Left lung (tissue), 10 donors: ENCODE data around the gene ABCB11. TPM values are rescaled to one million over a fixed set of nuclear protein-coding genes. Genes with fewer than 3 reads are reported as not detected.

ENCODE experiments used
- ATAC-seq: fragments of 200-7000 bp; cut with Tn5 transposase; one replicate; pipeline ENCODE4 v1.9.1; 2020; ENCODE audit warnings: moderate library complexity
- DNase-seq, 4 donors: peaks; one replicate each; pipeline ENCODE4 v3.0.0-alpha.2; 2013 to 2020
- H3K27ac ChIP-seq, 2 donors: fragments of 200-600 bp; sonication (generic) in 1 of 2; one replicate each; pipeline versions ENCODE4 v1.5.0 to v1.8.0; 2020 to 2021
- H3K27me3 ChIP-seq, 2 donors: fragments of 200-600 bp; sonication (generic) in 1 of 2; one replicate each; pipeline versions ENCODE4 v1.5.0 to v1.8.0; 2020 to 2021
- H3K36me3 ChIP-seq, 2 donors: fragments of 200-600 bp; sonication (generic) in 1 of 2; one replicate each; pipeline versions ENCODE4 v1.5.0 to v1.8.0; 2020 to 2021
- H3K4me1 ChIP-seq, 2 donors: fragments of 200-600 bp; one replicate each; pipeline ENCODE4 v1.8.0; 2021
- H3K4me3 ChIP-seq, 2 donors: fragments of 200-600 bp; sonication (generic) in 1 of 2; one replicate each; pipeline versions ENCODE4 v1.5.0 to v1.8.0; 2020 to 2021; ENCODE audit warnings: mild to moderate bottlenecking in 1 of 2
- H3K9me3 ChIP-seq, 2 donors: fragments of 200-600 bp; sonication (generic) in 1 of 2; one replicate each; pipeline versions ENCODE4 v1.5.0 to v1.8.0; 2020 to 2021
- CTCF ChIP-seq, 2 donors: fragments of 200-600 bp; sonication (generic) in 1 of 2; IDR thresholded peaks; one replicate each; pipeline versions ENCODE4 v1.5.0 to v1.8.0; 2021; ENCODE audit warnings: antibody characterized with exemption in 2 of 2
- intact Hi-C, 2 donors: fragments of 100-400 bp; cut with DNase I; formaldehyde crosslinking; loops; one replicate each; pipeline versions ENCODE4 v1.11.2 to v1.14.2; 2022
- polyA plus RNA-seq, 6 donors: library from polyadenylated mRNA; unstranded; fragments of 120-200 nt; gene quantifications; one replicate each; pipeline ENCODE4 v1.2.1, GENCODE V29; 2013; ENCODE audit not compliant: insufficient read length in 6 of 6
- total RNA-seq, 2 donors: library from RNA; stranded (reverse); fragmentation: NEBNext Ultra II Directional; extraction: Animal tissue kit (Norgen Biotek cat#: 25700); gene quantifications; one replicate each; pipeline ENCODE4 v1.2.1, GENCODE V29; 2021
- donor health status: DM: no; HTN: yes; CAD: no.
- donor health status: DM: no; HTN: no; CAD: no.

Gene ABCB11
- total and polyA plus RNA-seq, 8 donors = 0.02 to 0.23 (median 0.08) TPM; not detected in 1

GRCh38 chr2:168896783-168897182 lies 134.3 kb downstream of the ABCB11 start:
- H3K4me1 ChIP-seq = no peaks in the 10 kb centered on the region

GRCh38 chr2:168895771-168896170 lies 135.4 kb downstream of the ABCB11 start:
- DNase-seq (no peak), ATAC-seq (no peak)
- no peak overlapping the region for H3K27ac ChIP-seq
- H3K27me3 ChIP-seq = no peaks in the 10 kb centered on the region
- no peak for TF ChIP-seq CTCF (IDR thresholded peaks at IDR 0.05)
- no peaks in the 10 kb centered on the region for H3K9me3 ChIP-seq
- no peak overlapping the region for H3K4me3 ChIP-seq
- peaks cover 0 to 2% of the 10 kb centered on the region in 2 donors for H3K4me1 ChIP-seq
- no peaks in the 10 kb centered on the region for H3K36me3 ChIP-seq
- intact Hi-C loops = no loop called here

More at GRCh38 chr2:168896783-168897182, 134.3 kb downstream of the ABCB11 start:
- no peak for TF ChIP-seq CTCF (IDR thresholded peaks at IDR 0.05)
- no peak for DNase-seq
- no peaks in the 10 kb centered on the region for H3K27me3 ChIP-seq
- intact Hi-C loops = no loop called here
- ATAC-seq = no peak
- no peaks in the 10 kb centered on the region for H3K36me3 ChIP-seq
- no peak overlapping the region for H3K4me3 ChIP-seq
- H3K9me3 ChIP-seq = no peaks in the 10 kb centered on the region
- H3K27ac ChIP-seq = no peak overlapping the region

- Histone ChIP-seq H3K4me1 (peaks cover 0 to 12% of the 10 kb centered on the region in 2 donors), H3K27me3 (no peaks in the 10 kb centered on the region), H3K9me3 (no peaks in the 10 kb centered on the region), H3K36me3 (no peaks in the 10 kb centered on the region), H3K27ac (no peak overlapping the region), H3K4me3 (no peak overlapping the region)
- no peak for ATAC-seq
- DNase-seq = no peak
- TF ChIP-seq CTCF (IDR thresholded peaks at IDR 0.05) = no peak
- intact Hi-C loops = no loop called here
These were observed 136.4 kb downstream of the ABCB11 start for GRCh38 chr2:168894720-168895119.

GRCh38 chr2:168894101-168894500 lies 137.0 kb downstream of the ABCB11 start:
- DNase-seq = no peak
- Histone ChIP-seq H3K27ac (no peak overlapping the region), H3K4me1 (peaks cover 0 to 16% of the 10 kb centered on the region in 2 donors), H3K27me3 (no peaks in the 10 kb centered on the region), H3K4me3 (no peak overlapping the region), H3K9me3 (no peaks in the 10 kb centered on the region), H3K36me3 (no peaks in the 10 kb centered on the region)
- intact Hi-C loops = no loop called here
- no peak for ATAC-seq
- no peak for TF ChIP-seq CTCF (IDR thresholded peaks at IDR 0.05)

- ATAC-seq = no peak
- Histone ChIP-seq H3K4me3 (no peak overlapping the region), H3K27me3 (no peaks in the 10 kb centered on the region), H3K27ac (no peak overlapping the region), H3K36me3 (no peaks in the 10 kb centered on the region), H3K9me3 (no peaks in the 10 kb centered on the region), H3K4me1 (peaks cover 0 to 16% of the 10 kb centered on the region in 2 donors)
- DNase-seq = no peak
- intact Hi-C loops = no loop called here
- no peak for TF ChIP-seq CTCF (IDR thresholded peaks at IDR 0.05)
These were observed 138.8 kb downstream of the ABCB11 start for GRCh38 chr2:168892327-168892726.
